GM12878 (cell line): ENCODE measurements around the gene SGIP1. TPM values are rescaled to one million over a fixed set of nuclear protein-coding genes. Genes with fewer than 3 reads are reported as not detected.

ENCODE experiments used
- ATAC-seq: fragments of 200-7000 bp; cut with Tn5 transposase; 3 replicates; pipeline ENCODE4 v1.9.1; 2020; ENCODE audit warnings: mild to moderate bottlenecking, moderate library complexity
- BruUV-seq: library from RNA; stranded (reverse); fragments of 400-500 nt; replicated peaks from 2 replicates; lab custom pipeline; 2021; lab: Mats Ljungman, UMichigan
- CTCF ChIA-PET: fragments of 300-600 bp; sonication (Branson Sonifier 250); formaldehyde crosslinking; extraction: SDS; loops from one replicate; lab custom pipeline; 2021; ENCODE audit warnings: inconsistent platforms; lab: Yijun Ruan, JAX
- POLR2A ChIA-PET: fragments of 350-600 bp; formaldehyde crosslinking; extraction: SDS; loops from one replicate; lab custom pipeline; 2021; ENCODE audit warnings: inconsistent platforms; lab: Charles Lee
- RAD21 ChIA-PET: fragments of 300-600 bp; sonication (Branson Sonifier 250); formaldehyde crosslinking; loops from one replicate; lab custom pipeline; 2023; ENCODE audit warnings: antibody characterized with exemption; ENCODE audit not compliant: unreplicated experiment; lab: Charles Lee
- SMC1A ChIA-PET: fragments of 300-600 bp; sonication (Branson Sonifier 250); formaldehyde crosslinking; loops from one replicate; lab custom pipeline; 2023; ENCODE audit not compliant: unreplicated experiment, uncharacterized antibody; lab: Charles Lee
- DNase-seq: peaks from one replicate; pipeline ENCODE4 v3.0.0-alpha.2; 2011; ENCODE audit warnings: low read depth, low spot score
- FAIRE-seq: peaks from 3 replicates; lab custom pipeline; 2011; peaks lifted over from hg19 to GRCh38; lab: Jason Lieb, UNC
- H2AFZ ChIP-seq: 2 replicates; pipeline ENCODE4 v1.6.0; 2011; ENCODE audit warnings: low read depth, low read length, control low read depth; ENCODE audit not compliant: control insufficient read depth
- H3K27ac ChIP-seq: 2 replicates; pipeline ENCODE4 v1.5.1; 2011; ENCODE audit warnings: control low read depth; ENCODE audit not compliant: control insufficient read depth, insufficient read depth
- H3K27me3 ChIP-seq, 2 experiments: replicated peaks in 1 of 2; 2 replicates each; pipeline versions ENCODE4 v1.6.0 to v1.6.1; 2011; ENCODE audit warnings: low read length in 1 of 2; ENCODE audit not compliant: control insufficient read depth in 2 of 2, insufficient read depth in 2 of 2
- H3K36me3 ChIP-seq, 2 experiments: 2 replicates each; pipeline ENCODE4 v1.5.1; 2011; ENCODE audit warnings: low read length in 1 of 2; ENCODE audit not compliant: control insufficient read depth in 2 of 2, insufficient read depth in 2 of 2
- H3K4me1 ChIP-seq: 2 replicates; pipeline ENCODE4 v1.6.1; 2011; ENCODE audit warnings: mild to moderate bottlenecking, low read length, moderate library complexity, mixed read lengths; ENCODE audit not compliant: control insufficient read depth, insufficient read depth
- H3K4me2 ChIP-seq: 2 replicates; pipeline ENCODE4 v1.6.0; 2011; ENCODE audit warnings: control low read depth; ENCODE audit not compliant: control insufficient read depth, insufficient read depth
- H3K4me3 ChIP-seq: fragments of 200-600 bp; sonication (generic); 2 replicates; pipeline ENCODE4 v1.5.1; 2016
- H3K79me2 ChIP-seq: 2 replicates; pipeline ENCODE4 v1.6.0; 2011; ENCODE audit warnings: low read length; ENCODE audit not compliant: control insufficient read depth, insufficient read depth
- H3K9ac ChIP-seq: 2 replicates; pipeline ENCODE4 v1.8.0; 2011; ENCODE audit warnings: low read length, control low read depth, mixed read lengths; ENCODE audit not compliant: control insufficient read depth, insufficient read depth
- H3K9me3 ChIP-seq: replicated peaks from 3 replicates; pipeline ENCODE4 v1.5.1; 2011; ENCODE audit warnings: mild to moderate bottlenecking, low read length; ENCODE audit not compliant: control insufficient read depth, insufficient read depth
- H4K20me1 ChIP-seq: 2 replicates; pipeline ENCODE4 v1.6.0; 2011; ENCODE audit not compliant: control insufficient read depth, insufficient read depth
- ASH2L ChIP-seq: fragments of 300-600, 200-600 bp; sonication (generic); IDR thresholded peaks from 2 replicates; pipeline ENCODE4 v1.6.1; 2017; ENCODE audit warnings: low read depth, mild to moderate bottlenecking, borderline replicate concordance
- ATF2 ChIP-seq: IDR thresholded peaks from 2 replicates; pipeline ENCODE4 v1.6.1; 2012; ENCODE audit warnings: low read length, inconsistent platforms
- ATF3 ChIP-seq: IDR thresholded peaks from 2 replicates; pipeline ENCODE4 v1.6.1; 2011; ENCODE audit warnings: low read depth, mild to moderate bottlenecking, low read length, moderate library complexity, borderline replicate concordance; ENCODE audit errors: extremely low read depth
- CEBPB ChIP-seq, 2 experiments: fragments of 150-350 bp in 1 of 2; IDR thresholded peaks; 2 replicates each; pipeline ENCODE4 v1.6.1; 2012 to 2014; ENCODE audit warnings: low read depth in 2 of 2, low read length in 2 of 2, borderline replicate concordance in 1 of 2, inconsistent platforms in 1 of 2
- CHD4 ChIP-seq: fragments of 200-600 bp; sonication (generic); IDR thresholded peaks from 2 replicates; pipeline ENCODE4 v1.6.1; 2016; ENCODE audit warnings: mild to moderate bottlenecking
- CREB1 ChIP-seq: IDR thresholded peaks from 2 replicates; pipeline ENCODE4 v1.6.1; 2012; ENCODE audit warnings: low read depth, mild to moderate bottlenecking, inconsistent platforms
- FOXK2 ChIP-seq: fragments of 450-650 bp; IDR thresholded peaks from 2 replicates; pipeline ENCODE4 v1.6.1; 2017; ENCODE audit warnings: mild to moderate bottlenecking, moderate library complexity
- HDAC2 ChIP-seq: fragments of 200-600 bp; sonication (generic); IDR thresholded peaks from 2 replicates; pipeline ENCODE4 v1.6.1; 2017
- KLF5 ChIP-seq: fragments of 450-650 bp; IDR thresholded peaks from 2 replicates; pipeline ENCODE4 v1.6.1; 2014; ENCODE audit warnings: mild to moderate bottlenecking; ENCODE audit not compliant: partially characterized antibody
- MEF2A ChIP-seq: IDR thresholded peaks from 2 replicates; pipeline ENCODE4 v1.6.1; 2011; ENCODE audit warnings: low read depth, mild to moderate bottlenecking, low read length, moderate library complexity; ENCODE audit not compliant: insufficient read depth
- MEF2B ChIP-seq: fragments of 450-650 bp; IDR thresholded peaks from 2 replicates; pipeline ENCODE4 v1.6.1; 2018; ENCODE audit warnings: mild to moderate bottlenecking, moderate library complexity; ENCODE audit not compliant: partially characterized antibody, poor library complexity, severe bottlenecking
- NBN ChIP-seq: fragments of 450-650 bp; IDR thresholded peaks from 2 replicates; pipeline ENCODE4 v1.6.1; 2016
- SIX5 ChIP-seq: IDR thresholded peaks from 2 replicates; pipeline ENCODE4 v1.6.1; 2011; ENCODE audit warnings: mild to moderate bottlenecking, low read depth, low read length, moderate library complexity; ENCODE audit not compliant: severe bottlenecking
- SREBF1 ChIP-seq: IDR thresholded peaks from 2 replicates; pipeline ENCODE4 v1.6.1; 2012; ENCODE audit warnings: mild to moderate bottlenecking, low read length
- SREBF2 ChIP-seq: IDR thresholded peaks from 2 replicates; pipeline ENCODE4 v1.6.1; 2012; ENCODE audit warnings: mild to moderate bottlenecking, low read length
- YY1 ChIP-seq: IDR thresholded peaks from 2 replicates; pipeline ENCODE4 v1.6.1; 2011; ENCODE audit warnings: low read depth, mild to moderate bottlenecking, low read length
- ZBED1 ChIP-seq: IDR thresholded peaks from 2 replicates; pipeline ENCODE4 v1.6.1; 2016; ENCODE audit warnings: borderline replicate concordance
- whole genome bisulfite sequencing: methylation state at CpG from one replicate; pipeline ENCODE4 v1.1.6; 2016; ENCODE audit warnings: low lambda C conversion rate; ENCODE audit not compliant: insufficient replicate concordance, insufficient coverage; ENCODE audit errors: missing lambda C conversion rate; 5-methylcytosine and 5-hydroxymethylcytosine counted together
- in situ Hi-C: fragments of 300-500 bp; cut with MboI; formaldehyde crosslinking; loops from 9 replicates; pipeline ENCODE4 v1.14.3; 2018; ENCODE audit warnings: mixed read lengths
- intact Hi-C: fragments of 100-400 bp; cut with micrococcal nuclease; formaldehyde crosslinking; loops from one replicate; pipeline ENCODE4 v1.14.2; 2022; ENCODE audit not compliant: unreplicated experiment
- polyA plus RNA-seq, 11 experiments: library from polyadenylated mRNA; depleted of rRNA in 4 of 11; unstranded in 6 of 11; stranded (reverse) in 5 of 11; fragments of >200 nt; fragmentation: Nextera tagmentation in 4 of 11; fragmentation: Illumina TruSeq in 1 of 11; extraction: Ambion mirVana in 4 of 11; extraction: Trizol in 1 of 11; gene quantifications; 1 replicate in 1 of 11; 2 replicates in 10 of 11; pipeline versions ENCODE4 v1.2.1 to v1.2.3, GENCODE V29; 2011 to 2016; ENCODE audit warnings: inconsistent platforms in 2 of 11, missing spikeins in 2 of 11, low read depth in 1 of 11
- total RNA-seq, 4 experiments: library from RNA; depleted of rRNA in 3 of 4; stranded (reverse); fragments of >200 nt in 3 of 4; fragmentation: Illumina TruSeq in 1 of 4; extraction: Trizol in 1 of 4; gene quantifications; 2 replicates each; pipeline versions ENCODE4 v1.2.1 to v1.2.3, GENCODE V29; 2013 to 2021

The SGIP1 gene
- total and polyA plus RNA-seq, 10 of the 15 experiments (the other 5 are each of a cell fraction or from before 2014, with no cell fraction given) = 0.15 TPM; not detected in 9

- ChIA-PET RAD21 (no interaction called here), POLR2A (no interaction called here), SMC1A (no interaction called here), CTCF (no interaction called here)
- Histone ChIP-seq H3K27ac (no peak overlapping the region), H3K36me3 (no peaks in the 10 kb centered on the region), H3K27me3 (no peaks in the 10 kb centered on the region), H3K4me2 (no peak overlapping the region), H3K4me1 (no peaks in the 10 kb centered on the region), H4K20me1 (no peaks in the 10 kb centered on the region), H2AFZ (no peak overlapping the region), H3K9me3 (no peaks in the 10 kb centered on the region), H3K4me3 (no peak overlapping the region), H3K79me2 (no peaks in the 10 kb centered on the region), H3K9ac (no peak overlapping the region)
- FAIRE-seq = no peak
- TF ChIP-seq ATF3 (no peak), SREBF1 (no peak), KLF5 (no peak), HDAC2 (no peak), MEF2B (no peak), CHD4 (no peak), NBN (no peak), SREBF2 (no peak), MEF2A (no peak), ATF2 (no peak), ZBED1 (no peak), YY1 (no peak), CREB1 (no peak), FOXK2 (no peak), CEBPB (IDR thresholded peaks at IDR 0.05; ENCODE audit: borderline replicate concordance in 1 of 2, low read depth in 2 of 2, low read length in 2 of 2) (no peak), SIX5 (no peak), ASH2L (no peak)
- no peak for DNase-seq
- ATAC-seq = no peak
- intact Hi-C loops = no loop called here
- WGBS = 33% methylated on average over 5 of the region's 5 CpGs
- in situ Hi-C loops = no loop called here
- BruUV-seq = no TSS peak
These were observed 145.2 kb downstream of the SGIP1 start for GRCh38 chr1:66679140-66679539.
